Endothelial cell (in vitro differentiated cells): ENCODE measurements around the gene KRTAP10-6. TPM values are rescaled to one million over a fixed set of nuclear protein-coding genes. Genes with fewer than 3 reads are reported as not detected.

Experiments used
- DNase-seq: peaks from one replicate; pipeline ENCODE4 v3.0.0; 2021; ENCODE audit warnings: low spot score
- H3K27ac Mint-ChIP-seq: one replicate; pipeline ENCODE4 v1.8.0; 2021; ENCODE audit warnings: mixed read lengths, inconsistent platforms; ENCODE audit not compliant: unreplicated experiment
- H3K27me3 Mint-ChIP-seq: one replicate; pipeline ENCODE4 v1.8.0; 2021; ENCODE audit warnings: mild to moderate bottlenecking, moderate library complexity, mixed read lengths, inconsistent platforms; ENCODE audit not compliant: unreplicated experiment
- H3K36me3 Mint-ChIP-seq: one replicate; pipeline ENCODE4 v1.8.0; 2021; ENCODE audit warnings: mild to moderate bottlenecking, low read depth, mixed read lengths, inconsistent platforms; ENCODE audit not compliant: unreplicated experiment
- H3K4me1 Mint-ChIP-seq: one replicate; pipeline ENCODE4 v1.8.0; 2021; ENCODE audit warnings: mild to moderate bottlenecking, mixed read lengths, inconsistent platforms; ENCODE audit not compliant: unreplicated experiment
- H3K4me3 Mint-ChIP-seq: one replicate; pipeline ENCODE4 v1.8.0; 2021; ENCODE audit warnings: mild to moderate bottlenecking, mixed read lengths, inconsistent platforms; ENCODE audit not compliant: unreplicated experiment
- H3K9me3 Mint-ChIP-seq: one replicate; pipeline ENCODE4 v1.8.0; 2021; ENCODE audit warnings: mixed read lengths, inconsistent platforms; ENCODE audit not compliant: unreplicated experiment
- total RNA-seq: library from RNA; stranded (reverse); fragmentation: NEBNext Ultra II Directional; extraction: Animal tissue kit (Norgen Biotek cat#: 25700); gene quantifications from one replicate; pipeline ENCODE4 v1.2.1, GENCODE V29; 2021; ENCODE audit not compliant: unreplicated experiment
- TF ChIP-seq, protein P1 (sequence below): fragments of 200-600 bp; sonication (generic); IDR thresholded peaks from one replicate; pipeline ENCODE4 v1.5.0; 2021; ENCODE audit warnings: antibody characterized with exemption; ENCODE audit not compliant: unreplicated experiment

KRTAP10-6 gene
- total RNA-seq, 1 donor from 2014 or later: not detected

DNA sequence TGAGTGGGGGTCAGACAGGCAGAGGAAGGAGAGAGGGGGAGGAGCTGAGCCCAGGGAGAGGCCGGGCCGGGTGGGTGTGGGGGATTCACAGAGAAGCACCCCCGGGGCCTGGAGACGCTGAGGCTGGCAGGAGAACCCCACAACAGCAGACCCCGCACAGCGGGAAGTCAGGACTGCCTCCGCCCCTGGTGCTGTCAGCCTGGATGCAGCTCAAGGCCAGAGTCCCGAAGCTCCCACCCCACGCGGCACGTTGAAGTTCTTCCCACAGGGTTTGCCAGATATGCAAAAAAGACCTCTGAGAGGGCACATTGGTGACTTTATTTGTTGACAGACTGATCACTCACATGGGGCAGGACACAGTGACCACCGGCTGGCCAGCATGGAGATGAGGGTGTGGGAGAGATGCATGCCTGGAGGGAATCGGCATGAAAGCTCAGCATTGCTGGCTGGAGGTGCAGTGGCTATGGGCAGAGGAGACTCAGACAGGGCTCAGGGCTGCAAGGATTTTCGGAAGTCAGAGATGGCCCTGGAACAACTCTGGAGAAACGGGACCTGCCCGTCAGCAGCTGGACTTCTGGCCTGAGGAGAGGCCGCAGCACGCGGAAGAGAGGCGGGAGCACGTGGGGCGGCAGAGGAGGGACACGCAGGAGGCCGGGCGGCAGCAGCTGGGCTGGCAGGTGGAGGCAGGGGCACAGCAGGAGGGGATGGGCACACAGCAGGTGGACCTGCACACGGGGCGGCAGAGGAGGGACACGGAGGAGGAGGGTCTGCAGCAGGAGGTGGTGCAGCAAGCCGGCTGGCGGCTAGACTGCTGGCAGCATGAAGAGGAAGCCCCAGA lies 34.6 kb downstream of the KRTAP10-6 start:
- H3K4me3 Mint-ChIP-seq: no peak overlapping the region

DNA sequence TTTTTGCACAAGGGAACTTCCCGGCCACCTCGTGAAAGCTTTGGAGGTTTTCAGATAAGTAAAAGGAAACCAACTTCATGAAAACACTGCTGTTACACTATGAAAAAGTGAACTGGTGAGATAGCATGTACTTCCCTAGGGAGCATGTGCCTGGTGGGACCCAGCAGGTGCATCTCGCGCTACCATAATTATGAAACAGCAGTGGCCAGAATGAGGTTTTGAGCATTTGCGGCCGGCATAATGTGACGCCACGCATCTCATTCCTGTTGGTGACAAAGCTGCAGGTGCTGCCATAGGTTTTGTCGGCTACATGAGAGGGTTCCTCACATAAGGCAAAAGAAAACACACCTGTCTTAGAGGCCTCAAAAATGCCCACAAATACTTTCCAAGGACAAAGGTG lies 35.4 kb downstream of the KRTAP10-6 start:
- no peaks in the 10 kb centered on the region for H3K36me3 Mint-ChIP-seq
- TF ChIP-seq, protein P1, sequence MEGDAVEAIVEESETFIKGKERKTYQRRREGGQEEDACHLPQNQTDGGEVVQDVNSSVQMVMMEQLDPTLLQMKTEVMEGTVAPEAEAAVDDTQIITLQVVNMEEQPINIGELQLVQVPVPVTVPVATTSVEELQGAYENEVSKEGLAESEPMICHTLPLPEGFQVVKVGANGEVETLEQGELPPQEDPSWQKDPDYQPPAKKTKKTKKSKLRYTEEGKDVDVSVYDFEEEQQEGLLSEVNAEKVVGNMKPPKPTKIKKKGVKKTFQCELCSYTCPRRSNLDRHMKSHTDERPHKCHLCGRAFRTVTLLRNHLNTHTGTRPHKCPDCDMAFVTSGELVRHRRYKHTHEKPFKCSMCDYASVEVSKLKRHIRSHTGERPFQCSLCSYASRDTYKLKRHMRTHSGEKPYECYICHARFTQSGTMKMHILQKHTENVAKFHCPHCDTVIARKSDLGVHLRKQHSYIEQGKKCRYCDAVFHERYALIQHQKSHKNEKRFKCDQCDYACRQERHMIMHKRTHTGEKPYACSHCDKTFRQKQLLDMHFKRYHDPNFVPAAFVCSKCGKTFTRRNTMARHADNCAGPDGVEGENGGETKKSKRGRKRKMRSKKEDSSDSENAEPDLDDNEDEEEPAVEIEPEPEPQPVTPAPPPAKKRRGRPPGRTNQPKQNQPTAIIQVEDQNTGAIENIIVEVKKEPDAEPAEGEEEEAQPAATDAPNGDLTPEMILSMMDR: no peak
- H3K4me1 Mint-ChIP-seq: peaks cover 4% of the 10 kb centered on the region
- H3K9me3 Mint-ChIP-seq: no peaks in the 10 kb centered on the region
- DNase-seq: no peak
- no peak overlapping the region for H3K4me3 Mint-ChIP-seq
- no peak overlapping the region for H3K27ac Mint-ChIP-seq
- H3K27me3 Mint-ChIP-seq: peaks cover 7% of the 10 kb centered on the region

More for the DNA sequence above, 34.6 kb downstream of the KRTAP10-6 start:
- peaks cover 4% of the 10 kb centered on the region for H3K4me1 Mint-ChIP-seq
- H3K36me3 Mint-ChIP-seq: no peaks in the 10 kb centered on the region
- DNase-seq: no peak
- H3K27ac Mint-ChIP-seq: no peak overlapping the region
- H3K27me3 Mint-ChIP-seq: peaks cover 9% of the 10 kb centered on the region
- TF ChIP-seq, protein P1: no peak
- H3K9me3 Mint-ChIP-seq: peaks cover 4% of the 10 kb centered on the region

DNA sequence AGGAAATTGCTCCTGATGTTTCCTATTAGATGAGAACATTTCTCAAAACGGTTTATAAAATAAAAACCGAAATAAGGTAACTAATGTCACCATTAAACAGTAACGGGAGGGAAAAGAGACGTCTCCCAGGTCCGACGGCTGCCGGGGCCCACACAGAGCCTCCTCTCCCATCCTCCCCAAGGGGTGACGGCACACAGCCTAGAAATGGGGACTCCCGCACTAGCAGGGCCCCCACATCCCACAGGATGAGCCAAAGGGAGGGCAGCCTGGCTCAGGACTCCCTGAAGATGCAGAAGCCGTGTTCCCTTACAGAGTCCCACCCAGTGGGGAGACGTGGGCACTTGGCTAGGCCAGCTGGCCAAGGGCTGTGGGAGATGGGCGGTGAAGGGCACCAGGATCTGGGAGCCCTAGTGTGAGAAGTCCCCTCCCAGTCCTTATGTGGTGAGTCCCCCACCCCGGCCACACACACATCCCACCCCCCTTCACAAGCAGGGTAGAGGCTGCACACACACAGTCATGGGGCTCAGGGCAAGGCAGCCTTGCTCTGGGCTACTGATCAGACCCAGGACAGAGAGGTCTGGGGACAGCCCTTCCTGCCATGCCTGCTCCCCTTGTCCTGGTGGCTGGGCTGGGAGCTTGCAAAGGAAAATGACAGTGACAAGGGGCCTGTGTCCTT lies 37.0 kb downstream of the KRTAP10-6 start:
- Mint-ChIP-seq H3K4me3 (no peak overlapping the region), H3K27ac (no peak overlapping the region), H3K4me1 (peaks cover 4% of the 10 kb centered on the region), H3K36me3 (no peaks in the 10 kb centered on the region), H3K9me3 (no peaks in the 10 kb centered on the region), H3K27me3 (peaks cover 9% of the 10 kb centered on the region)
- TF ChIP-seq, protein P1: no peak
- DNase-seq: no peak

DNA sequence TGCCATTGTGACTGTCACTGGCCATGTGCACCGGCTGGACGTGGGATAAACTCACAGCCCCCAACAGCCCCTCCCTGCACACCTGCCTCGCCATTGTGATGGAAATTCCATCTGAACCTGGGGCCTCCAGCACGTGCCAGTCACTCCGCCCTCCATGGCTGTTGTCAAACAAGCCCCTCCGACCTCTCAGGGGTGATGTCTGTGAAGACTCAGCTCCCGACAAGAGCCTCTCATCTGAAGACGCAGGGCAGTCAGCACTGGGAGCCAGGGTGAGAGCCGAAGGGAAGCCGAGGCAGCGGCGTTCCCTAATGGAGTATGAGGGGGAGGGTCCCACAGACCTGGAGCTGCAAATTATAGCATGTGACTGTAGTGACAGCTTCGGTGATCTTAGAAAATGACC lies 39.6 kb downstream of the KRTAP10-6 start:
- peaks cover 13% of the 10 kb centered on the region for H3K4me1 Mint-ChIP-seq
- TF ChIP-seq, protein P1: no peak
- H3K4me3 Mint-ChIP-seq: no peak overlapping the region
- peaks cover 2% of the 10 kb centered on the region for H3K36me3 Mint-ChIP-seq
- no peaks in the 10 kb centered on the region for H3K9me3 Mint-ChIP-seq
- peaks cover 2% of the 10 kb centered on the region for H3K27me3 Mint-ChIP-seq
- peak; percentile 1 for DNase-seq
- no peak overlapping the region for H3K27ac Mint-ChIP-seq

DNA sequence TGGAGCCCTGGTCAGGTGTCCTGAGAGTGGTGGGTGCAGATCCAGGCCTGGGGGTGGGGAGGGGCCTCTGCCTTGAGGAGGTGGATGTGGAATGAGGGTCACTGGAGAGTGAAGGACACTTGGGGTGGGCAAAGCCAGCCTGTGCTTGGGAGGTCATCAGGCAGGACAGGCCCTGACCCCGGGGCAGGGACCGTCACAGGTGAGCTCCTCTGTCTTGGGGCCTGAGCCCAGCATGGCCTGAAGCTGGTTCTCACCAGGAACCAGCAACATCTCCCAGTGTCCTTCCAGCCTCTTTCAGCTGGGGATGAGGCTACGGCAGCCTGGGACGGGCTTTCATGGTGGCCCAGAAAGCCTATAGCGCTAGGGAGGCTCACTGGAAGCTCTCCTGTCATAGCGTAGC lies 40.2 kb downstream of the KRTAP10-6 start:
- TF ChIP-seq, protein P1: no peak
- Mint-ChIP-seq H3K27ac (no peak overlapping the region), H3K4me3 (no peak overlapping the region), H3K9me3 (no peaks in the 10 kb centered on the region), H3K4me1 (peaks cover 17% of the 10 kb centered on the region), H3K36me3 (peaks cover 3% of the 10 kb centered on the region), H3K27me3 (peaks cover 2% of the 10 kb centered on the region)
- DNase-seq: peak; percentile 1
